ENCODE results near the gene ATP13A4.
"Not testable (repeated sequence)": the region's sequence is repeated elsewhere in the genome, so short reads cannot be mapped to it uniquely, and the experiment has no call there.

Gene ATP13A4

DNA sequence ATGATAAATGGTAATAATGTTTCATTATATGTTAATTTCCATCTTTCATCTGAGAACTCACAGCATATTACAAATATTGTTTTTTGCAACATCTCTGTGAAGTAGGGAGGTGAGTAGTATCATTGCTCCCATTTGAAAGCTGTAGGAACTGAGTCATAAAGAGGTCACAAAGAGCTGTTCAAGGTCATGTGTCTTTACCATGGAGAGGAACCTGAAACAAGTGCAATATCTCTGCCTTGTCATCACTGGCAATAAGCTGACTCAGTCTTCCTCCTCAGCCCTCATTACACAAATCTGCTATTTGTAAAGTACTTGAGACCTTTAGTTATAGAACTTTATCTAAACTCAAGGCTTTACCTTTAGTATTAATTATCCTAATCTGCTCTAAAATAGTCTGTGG, 4.4 kb upstream of the ATP13A4 start:
- no peak for DNase-seq (ENCODE audit: low read depth in 2 of 2, low spot score in 1 of 2)

DNA sequence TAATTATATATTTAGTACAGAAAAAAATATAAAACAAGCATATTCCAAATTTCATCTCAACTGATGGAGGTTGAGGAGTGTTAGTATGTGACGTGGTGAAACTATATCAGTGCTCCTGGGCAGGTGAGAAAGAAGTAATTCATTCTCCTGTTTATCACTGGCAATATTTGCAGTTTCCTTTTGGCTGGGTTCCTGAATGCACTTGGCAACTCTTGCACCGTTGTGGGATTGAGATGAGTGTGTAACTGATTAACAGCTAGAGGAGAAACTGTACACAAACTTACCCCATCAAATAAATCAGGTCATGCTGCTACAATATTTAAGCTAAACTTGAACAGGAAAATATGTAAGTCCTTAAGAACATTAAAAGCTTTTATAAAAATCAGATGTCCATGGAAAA, 2.1 kb upstream of the ATP13A4 start:
- no peak for DNase-seq (ENCODE audit: low read depth in 2 of 2, low spot score in 1 of 2)

DNA sequence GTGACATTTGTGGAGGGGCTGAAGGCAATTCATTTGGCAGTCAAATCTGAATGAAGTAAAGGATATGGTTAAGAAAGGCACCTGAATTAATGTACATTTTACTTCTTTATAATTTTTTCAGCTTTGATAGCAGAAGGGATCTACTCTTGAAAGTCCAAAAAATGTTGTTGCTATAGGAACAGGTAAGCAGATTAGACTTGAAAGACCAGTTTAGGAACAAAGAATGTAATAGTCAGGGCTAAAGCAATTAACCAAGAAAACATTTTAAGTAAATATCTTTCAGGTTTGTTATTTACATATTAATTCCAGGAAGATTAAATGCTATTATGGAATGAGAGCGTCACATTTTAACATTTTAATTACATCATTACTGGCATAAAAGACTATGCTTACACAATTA, 1.1 kb downstream of the ATP13A4 start:
- no peak for DNase-seq (ENCODE audit: low read depth in 2 of 2, low spot score in 1 of 2)

DNA sequence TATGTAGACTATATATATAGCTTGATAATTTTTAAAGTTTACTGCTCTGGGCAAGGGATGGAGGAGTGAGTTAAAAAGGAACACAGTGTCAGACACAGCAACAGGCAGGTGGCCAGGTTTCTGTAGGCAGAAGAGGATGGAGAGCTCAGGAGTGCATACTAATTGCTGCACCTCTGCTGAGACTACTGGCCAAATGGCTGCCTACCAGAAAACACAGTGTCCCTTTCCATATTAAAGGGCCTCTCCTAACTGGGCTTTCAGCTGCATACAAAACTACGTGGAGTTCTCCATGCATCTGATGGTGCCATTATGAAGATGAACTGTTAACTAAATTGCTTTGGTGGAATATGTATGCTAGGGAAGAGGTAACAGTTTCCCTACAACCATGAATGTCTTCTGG, 1.8 kb downstream of the ATP13A4 start:
- no peak for DNase-seq (ENCODE audit: low read depth in 2 of 2, low spot score in 1 of 2)

DNA sequence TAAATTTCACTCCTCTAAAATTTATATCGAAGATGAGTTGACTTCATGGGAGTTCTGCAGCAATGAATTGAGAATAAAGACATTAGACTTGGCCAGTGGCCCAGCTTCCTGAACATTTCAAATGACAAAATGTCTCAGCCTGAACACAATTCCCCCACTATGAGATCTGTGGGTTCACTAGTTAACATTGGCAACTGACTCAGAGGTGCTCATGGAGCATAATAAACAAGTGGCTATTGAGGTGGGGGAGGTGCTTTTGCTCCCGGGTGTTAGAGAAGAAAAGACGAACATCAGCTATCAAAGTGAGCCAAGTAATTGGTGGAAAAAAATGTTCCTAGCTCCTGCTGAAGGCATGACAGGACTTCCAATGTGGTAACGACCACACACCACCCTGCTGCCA, 6.3 kb downstream of the ATP13A4 start:
- no peak for DNase-seq (ENCODE audit: low read depth in 2 of 2, low spot score in 1 of 2)

DNA sequence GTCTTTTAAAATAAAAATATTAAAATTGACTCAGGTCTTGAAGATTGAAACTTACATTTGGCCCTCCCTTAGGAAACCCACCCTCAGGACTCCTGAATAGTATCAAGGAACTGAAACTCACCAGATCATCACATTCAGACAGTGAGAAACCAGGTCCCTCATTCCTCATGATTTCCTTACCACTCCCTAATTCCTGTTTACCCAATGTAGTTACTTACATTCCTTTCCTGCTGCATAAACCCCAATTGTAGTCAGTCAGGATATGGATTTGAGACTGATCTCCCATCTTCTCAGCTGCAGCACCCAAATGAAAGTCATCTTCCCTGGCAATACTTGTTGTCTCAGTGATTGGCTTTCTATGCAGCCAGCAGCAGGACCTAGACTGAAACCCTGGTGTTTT, 8.6 kb downstream of the ATP13A4 start:
- no peak for DNase-seq (ENCODE audit: low read depth in 2 of 2, low spot score in 1 of 2)

DNA sequence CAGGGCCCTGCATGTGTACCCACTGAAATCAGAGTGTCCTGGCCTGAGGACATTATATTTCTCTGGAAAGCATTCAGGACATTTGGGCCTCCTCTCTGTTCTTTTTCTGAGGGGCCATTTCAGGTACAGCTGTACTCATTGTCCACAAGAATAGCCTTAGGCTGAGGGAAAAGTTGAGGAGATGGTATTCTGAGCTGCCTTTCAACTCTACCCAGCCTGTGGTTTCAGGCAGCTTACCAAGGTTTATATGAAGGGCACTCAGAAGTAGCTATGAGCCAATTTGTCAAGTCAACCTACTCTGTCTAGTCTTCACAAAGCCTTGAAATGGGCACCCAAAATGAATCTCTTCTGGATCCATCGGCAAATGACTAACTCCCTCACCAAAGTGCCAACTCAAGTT, 9.4 kb downstream of the ATP13A4 start:
- no peak for DNase-seq (ENCODE audit: low read depth in 2 of 2, low spot score in 1 of 2)

DNA sequence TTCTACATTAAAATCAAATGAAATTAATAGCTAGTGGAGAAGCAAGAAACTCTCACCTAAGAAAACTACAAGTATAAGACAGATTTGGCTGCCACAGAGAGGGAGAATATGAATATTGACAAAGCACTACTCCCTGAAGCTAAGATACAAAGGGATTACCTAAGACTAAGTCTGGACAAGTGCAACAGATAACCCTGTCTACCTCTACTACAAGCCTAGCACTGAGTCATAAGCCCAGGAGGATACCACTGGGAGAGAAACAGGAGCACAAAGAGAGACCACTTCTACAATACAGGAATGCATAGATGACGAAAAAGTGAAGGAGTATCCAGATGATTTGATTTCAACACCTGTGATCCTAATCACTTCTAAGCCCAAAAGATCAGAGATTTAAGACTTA, 10.4 kb downstream of the ATP13A4 start:
- DNase-seq (ENCODE audit: low read depth in 2 of 2, low spot score in 1 of 2), result no peak

DNA sequence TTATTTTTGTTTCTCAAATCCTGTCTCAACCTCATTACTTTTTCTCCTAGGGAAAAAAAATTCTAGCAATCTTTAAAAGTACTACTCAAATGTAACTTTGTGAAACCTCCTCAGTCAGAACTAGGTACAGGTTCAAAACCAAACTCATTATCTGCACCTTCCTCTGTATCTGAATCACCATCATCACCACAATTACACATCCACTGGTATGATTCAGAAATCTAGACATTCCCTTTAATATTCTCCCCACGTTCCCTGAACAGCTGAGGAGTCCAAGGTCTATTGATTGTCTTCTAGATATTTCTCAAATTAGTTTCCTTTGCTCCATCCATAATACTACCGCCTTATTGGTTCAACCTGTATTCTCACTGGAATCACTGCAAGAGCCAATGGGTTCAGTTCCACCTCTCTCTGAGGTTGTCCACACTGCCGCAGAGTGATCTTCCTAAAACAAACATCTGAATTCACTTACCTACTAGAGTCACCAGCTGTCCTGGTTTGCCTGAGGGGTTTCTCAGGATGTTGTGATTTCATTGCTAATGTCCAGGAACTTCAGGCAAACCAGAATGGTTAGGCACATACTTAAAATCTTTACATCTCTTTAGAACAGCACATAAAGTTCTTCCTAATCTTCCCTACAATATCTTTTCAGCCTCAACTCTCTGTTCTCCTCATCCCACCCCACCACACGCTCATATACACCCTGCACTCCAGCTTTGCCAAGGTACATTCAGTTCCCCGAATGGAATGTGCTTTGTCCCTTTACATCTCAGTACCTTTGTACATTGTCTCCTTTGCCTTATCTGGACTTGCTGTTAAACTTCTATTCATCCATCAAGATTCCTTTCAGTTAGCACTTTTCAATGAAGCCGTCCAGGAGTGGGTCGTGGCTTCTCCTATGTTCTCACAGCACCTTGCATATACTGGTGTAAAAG, 24.2 kb downstream of the ATP13A4 start:
- no peak for DNase-seq (ENCODE audit: low read depth in 2 of 2, low spot score in 1 of 2)

DNA sequence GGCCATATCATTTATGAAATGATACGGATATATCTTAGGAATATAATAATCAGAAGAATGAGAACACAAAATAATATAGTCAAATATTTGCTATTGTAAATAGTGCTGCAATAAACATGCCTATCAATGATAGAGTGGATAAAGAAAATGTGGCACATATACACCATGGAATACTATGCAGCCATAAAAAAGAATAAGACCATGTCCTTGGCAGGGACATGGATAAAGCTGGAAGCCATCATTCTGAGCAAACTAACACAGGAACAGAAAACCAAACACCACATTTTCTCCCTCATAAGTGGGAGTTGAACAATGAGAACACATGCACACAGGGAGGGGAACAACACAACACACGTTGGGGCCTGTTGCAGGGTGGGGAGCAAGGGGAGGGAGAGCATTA, 28.6 kb downstream of the ATP13A4 start:
- DNase-seq (ENCODE audit: low read depth in 2 of 2, low spot score in 1 of 2), result not testable (repeated sequence)

DNA sequence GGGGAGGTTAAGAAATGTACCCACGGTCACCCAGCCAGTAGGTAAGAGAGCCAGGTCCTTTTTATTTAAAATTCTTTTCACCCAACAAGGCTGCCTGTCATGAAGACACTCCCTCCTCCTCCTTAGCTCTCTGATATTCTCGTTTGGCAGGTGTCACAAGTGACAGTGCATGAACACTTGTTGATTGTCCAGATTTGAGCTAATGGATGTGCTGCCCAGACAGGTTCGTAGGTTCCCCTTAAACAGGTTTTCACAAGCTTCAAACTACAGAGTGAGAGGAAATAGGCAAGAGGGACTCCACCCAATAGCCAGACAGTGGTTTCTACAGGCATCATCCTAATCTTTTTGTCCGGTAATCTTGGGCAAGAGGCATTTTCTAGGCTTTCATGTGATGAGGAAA, 32.2 kb downstream of the ATP13A4 start:
- no peak for DNase-seq (ENCODE audit: low read depth in 2 of 2, low spot score in 1 of 2)

DNA sequence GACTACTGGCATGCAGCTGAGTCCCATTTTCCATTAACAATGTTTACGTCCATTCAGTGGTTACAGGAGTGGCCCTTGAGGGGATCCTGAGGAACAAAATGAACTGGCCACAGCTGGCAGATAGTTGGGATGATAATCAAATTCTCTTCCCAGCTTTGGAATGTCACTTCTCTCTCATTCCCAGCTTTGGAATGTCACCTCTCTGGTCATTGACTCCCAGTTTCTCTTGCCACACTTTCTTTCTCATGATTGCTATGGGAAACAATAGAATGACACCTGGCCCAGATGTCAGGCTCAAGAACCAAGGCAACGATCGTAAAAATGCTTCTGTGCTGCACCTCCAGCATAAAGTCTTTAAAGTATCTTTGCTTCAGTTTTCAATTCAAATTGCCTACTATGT, 34.0 kb downstream of the ATP13A4 start:
- DNase-seq (ENCODE audit: low read depth in 2 of 2, low spot score in 1 of 2), result no peak

DNA sequence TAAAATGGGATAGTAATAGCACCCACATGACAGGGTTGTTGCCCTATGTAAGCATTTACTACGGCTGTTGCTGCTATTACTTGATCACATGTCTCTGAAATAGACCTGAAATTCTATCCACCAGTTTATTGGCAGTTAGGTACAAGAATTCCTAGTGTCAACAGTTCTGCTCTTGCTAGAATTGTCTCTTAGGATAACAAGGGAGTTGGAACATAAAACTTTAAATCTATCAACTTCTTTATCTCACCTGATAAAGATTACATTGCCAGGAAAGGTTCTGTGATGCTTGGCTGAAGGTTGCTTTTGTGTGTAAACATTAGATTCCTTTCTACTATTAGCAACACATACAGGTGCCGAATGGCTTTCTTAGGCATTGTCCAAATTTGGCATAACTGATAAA, 38.7 kb downstream of the ATP13A4 start:
- DNase-seq (ENCODE audit: low read depth in 2 of 2, low spot score in 1 of 2), result no peak

DNA sequence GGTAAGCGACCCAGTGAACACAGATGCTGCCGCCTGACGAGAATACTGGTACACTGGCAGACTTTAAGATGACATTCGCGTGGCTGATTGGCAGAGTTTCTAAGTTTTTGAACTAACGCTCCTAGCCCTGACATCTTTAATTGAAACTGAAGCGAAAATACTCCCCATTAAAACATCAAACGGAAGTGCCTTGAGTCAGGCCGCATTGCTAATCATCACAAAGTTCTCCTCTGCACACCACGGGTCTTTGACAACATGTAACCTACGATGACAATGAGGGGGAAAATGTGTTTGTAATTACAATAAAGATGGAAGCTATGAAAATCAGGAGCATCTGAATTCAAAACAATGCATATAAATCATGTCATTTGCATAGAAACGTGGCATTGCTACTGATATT, 44.5 kb downstream of the ATP13A4 start:
- DNase-seq (ENCODE audit: low read depth in 2 of 2, low spot score in 1 of 2), result no peak

DNA sequence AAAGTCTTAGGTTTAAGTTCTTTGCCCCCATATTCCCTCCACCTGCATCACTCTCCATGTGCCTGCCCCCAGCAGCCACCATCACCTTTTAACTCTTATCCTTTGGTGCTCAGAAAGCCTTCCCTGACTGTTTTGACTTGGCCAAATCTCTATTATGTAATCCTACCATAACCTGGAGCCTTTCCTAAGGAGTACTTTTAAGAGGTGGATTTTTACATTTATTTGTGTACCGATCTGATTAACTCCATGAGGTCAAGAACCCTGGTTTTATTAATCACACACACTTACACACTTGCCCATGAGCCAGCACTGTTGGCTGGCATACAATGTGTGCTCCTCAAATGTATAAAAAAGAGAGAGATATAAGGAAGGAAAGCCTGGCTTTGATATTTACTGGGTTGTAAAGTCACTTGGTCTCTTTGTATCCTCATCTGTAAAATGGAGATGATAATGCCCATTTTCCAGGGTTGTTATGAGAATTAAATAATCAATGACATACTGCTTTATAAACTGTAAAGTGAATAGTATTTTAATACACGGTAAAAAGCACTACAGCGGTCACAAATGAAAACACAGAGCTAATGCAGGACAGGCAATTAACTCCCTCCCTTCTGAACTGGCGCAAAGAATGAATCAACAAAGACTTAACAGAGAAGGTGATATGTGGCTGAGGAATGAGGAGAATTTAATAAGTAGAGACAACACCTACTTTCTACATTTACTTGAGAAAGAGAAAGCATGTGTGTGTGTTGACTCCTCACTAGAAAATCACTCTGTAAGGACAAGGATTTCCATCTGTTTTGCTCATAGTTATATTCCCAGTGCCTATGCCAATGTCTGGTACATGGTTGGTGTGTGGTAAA, 45.4 kb downstream of the ATP13A4 start:
- no peak for DNase-seq (ENCODE audit: low read depth in 2 of 2, low spot score in 1 of 2)

DNA sequence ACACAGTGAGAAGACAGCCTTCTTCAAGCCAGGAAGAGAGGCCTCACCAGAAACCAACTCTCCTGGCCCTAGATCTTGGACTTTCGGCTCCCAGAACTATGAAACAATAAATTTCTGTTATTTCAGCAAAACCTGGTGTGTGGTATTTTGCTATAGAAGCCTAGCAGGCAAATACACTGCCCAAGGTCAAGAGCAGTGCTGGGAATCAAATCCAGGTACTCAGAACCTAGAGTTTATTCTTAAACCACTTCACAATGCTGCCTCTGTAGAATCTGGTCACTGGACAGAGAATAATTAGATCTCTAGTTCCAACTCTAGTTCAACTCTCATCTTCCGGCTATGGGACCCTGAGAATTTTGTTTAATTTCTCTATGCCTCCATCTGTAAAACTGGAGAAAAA, 46.6 kb downstream of the ATP13A4 start:
- DNase-seq (ENCODE audit: low read depth in 2 of 2, low spot score in 1 of 2), result no peak

DNA sequence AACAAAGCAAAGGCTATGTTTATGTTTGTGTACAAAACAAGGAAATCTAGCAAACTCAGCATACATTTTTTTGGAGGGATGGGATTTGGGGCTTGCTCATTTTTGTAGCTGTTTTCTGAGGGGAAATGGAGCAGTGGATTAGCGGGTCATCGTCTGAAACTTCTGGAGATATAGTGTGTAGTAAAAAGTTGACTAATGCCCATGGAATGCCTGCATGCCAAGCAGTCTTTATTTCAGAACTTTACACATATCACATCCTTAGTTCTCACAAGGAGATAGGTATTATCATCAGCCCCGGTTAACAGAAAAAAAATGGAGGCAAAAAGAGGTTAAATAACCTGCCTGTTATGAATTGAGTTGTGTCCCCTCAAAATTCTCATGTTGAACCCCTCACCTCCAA, 47.1 kb downstream of the ATP13A4 start:
- no peak for DNase-seq (ENCODE audit: low read depth in 2 of 2, low spot score in 1 of 2)

DNA sequence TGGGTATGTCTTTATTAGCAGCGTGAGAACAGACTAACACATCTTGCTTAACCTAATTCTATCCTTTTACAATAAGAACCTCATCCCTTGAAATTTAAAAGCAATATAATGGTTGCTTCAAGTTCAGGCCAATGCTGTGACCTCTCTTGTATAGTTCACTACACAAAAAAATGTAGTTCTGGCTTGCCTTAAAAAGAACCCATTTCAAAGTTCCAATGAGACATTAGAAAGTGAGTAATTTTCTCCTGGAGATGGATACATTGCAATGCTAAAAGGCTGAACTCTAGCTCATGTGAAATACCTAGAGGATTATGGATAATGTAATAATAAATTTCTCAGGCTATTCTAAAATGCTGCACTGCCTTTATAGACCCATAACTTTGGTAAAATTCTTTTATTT, 47.8 kb downstream of the ATP13A4 start:
- no peak for DNase-seq (ENCODE audit: low read depth in 2 of 2, low spot score in 1 of 2)

DNA sequence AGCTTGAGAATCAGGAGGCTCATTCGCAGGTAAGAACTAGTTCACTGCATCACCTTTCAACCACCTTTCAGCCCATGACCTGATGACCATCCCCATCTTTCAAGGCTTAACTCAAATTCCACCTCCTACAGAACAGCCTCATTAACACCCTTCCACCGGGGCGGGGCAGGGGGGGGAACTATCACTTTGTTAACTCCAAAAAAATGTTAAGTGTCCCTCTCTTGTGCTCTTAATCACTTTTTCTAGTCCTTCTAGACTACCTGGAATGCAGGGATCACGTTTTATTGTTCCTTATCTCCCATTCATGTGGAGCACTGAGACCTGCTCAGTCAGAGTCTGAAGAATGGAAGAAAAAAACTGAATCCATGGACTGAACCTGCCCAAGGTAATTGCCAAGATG, 51.8 kb downstream of the ATP13A4 start:
- DNase-seq (ENCODE audit: low read depth in 2 of 2, low spot score in 1 of 2), result no peak

DNA sequence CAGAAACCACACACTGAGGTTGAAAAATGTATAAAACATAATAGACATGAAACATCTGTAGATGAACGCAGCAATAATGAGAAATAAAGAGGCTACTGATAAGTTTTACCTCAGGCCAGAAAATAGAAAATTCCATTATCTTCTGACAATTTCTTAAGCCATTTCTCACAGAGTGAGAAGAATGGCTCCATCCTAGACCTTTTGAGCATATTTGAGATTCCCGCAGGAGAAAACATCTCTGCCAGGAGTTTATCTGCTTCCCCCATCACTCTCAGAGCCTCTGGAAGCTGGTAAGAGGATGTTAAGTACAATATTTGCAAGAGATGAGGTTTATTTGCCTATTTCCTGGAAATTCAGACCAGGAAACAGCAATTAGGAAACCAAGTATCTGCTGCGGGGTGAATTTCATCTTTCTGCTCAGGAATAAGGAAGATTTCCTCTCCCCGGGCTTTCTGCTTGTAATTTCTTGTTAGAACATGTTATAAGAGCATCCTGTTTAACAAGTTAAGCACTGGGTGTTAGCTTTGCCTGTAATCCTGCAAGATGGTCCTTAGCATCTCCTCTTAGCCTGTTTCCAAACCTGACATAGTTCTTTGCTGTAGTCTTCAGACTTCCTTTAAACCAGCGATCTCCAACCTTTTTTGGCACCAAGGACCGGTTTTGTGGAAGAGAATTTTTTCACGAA, 54.8 kb downstream of the ATP13A4 start:
- no peak for DNase-seq (ENCODE audit: low read depth in 2 of 2, low spot score in 1 of 2)

DNA sequence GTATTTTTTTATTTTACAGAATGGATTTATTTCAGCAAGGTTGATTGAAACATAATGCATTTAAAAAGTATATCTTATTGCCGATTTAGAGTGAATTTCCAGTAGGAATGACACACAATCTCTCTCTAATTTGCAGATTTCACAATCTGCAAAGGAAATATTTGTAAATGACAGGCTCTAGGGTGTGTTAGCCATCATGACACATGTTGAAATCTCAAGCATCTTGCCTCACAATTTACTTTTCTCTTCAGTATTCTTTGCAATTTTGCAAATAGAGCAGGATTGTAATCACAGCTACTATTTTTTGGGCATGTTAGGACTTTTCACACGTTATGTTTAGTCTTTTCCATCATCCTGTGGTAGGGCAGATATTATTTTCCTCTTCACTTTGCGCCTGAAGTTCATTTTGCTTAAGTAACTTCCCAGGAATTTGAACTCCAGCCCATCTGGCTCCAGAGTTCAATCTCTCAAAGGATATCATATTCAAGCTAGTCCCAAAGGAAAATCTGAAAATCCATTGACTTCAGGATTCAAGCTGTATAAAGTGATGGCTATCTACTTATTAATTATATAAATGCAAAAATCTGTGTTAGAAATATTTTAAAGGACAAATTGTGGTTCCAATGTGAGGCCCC, 55.4 kb downstream of the ATP13A4 start:
- no peak for DNase-seq (ENCODE audit: low read depth in 2 of 2, low spot score in 1 of 2)

Data from stimulated activated CD8-positive, alpha-beta memory T cell treated with anti-CD3 and anti-CD28 coated beads, Interleukin-4, amount 100 ng/mL, for 1 hour (primary cell).